Stimulated activated naive B cell treated with anti-CD40 and anti-IgM and Interleukin-4, amounts not matched to agents 10 μg/mL and 1 μg/mL and 100 μg/mL, for 72 hours (primary cell): ENCODE results near the gene MPPE1.
"Not testable (repeated sequence)": the region's sequence is repeated elsewhere in the genome, so short reads cannot be mapped to it uniquely, and the experiment has no call there.

Experiments
- ATAC-seq, 2 donors: fragments of 150-1000 bp; cut with Tn5 transposase; replicated peaks; 2 replicates each; pipeline ENCODE4 v1.10.0; 2021; ENCODE audit warnings: moderate library complexity in 1 of 2
- DNase-seq: peaks from one replicate; pipeline ENCODE4 v3.0.0; 2021
- H3K27ac Mint-ChIP-seq: one replicate; pipeline ENCODE4 v1.8.0; 2022; ENCODE audit warnings: mild to moderate bottlenecking, mixed read lengths
- H3K27me3 Mint-ChIP-seq, 2 donors: one replicate each; pipeline ENCODE4 v1.8.0; 2022; ENCODE audit warnings: mixed read lengths in 2 of 2
- H3K36me3 Mint-ChIP-seq, 2 donors: one replicate each; pipeline ENCODE4 v1.8.0; 2022; ENCODE audit warnings: mixed read lengths in 2 of 2, mild to moderate bottlenecking in 1 of 2
- H3K4me1 Mint-ChIP-seq, 2 donors: one replicate each; pipeline ENCODE4 v1.8.0; 2022; ENCODE audit warnings: mixed read lengths in 2 of 2, mild to moderate bottlenecking in 1 of 2
- H3K4me3 Mint-ChIP-seq, 2 donors: one replicate each; pipeline ENCODE4 v1.8.0; 2022; ENCODE audit warnings: mild to moderate bottlenecking in 2 of 2, mixed read lengths in 2 of 2, moderate library complexity in 1 of 2
- H3K9me3 Mint-ChIP-seq, 2 donors: one replicate each; pipeline ENCODE4 v1.8.0; 2022; ENCODE audit warnings: mixed read lengths in 2 of 2, mild to moderate bottlenecking in 1 of 2

Gene MPPE1

DNA sequence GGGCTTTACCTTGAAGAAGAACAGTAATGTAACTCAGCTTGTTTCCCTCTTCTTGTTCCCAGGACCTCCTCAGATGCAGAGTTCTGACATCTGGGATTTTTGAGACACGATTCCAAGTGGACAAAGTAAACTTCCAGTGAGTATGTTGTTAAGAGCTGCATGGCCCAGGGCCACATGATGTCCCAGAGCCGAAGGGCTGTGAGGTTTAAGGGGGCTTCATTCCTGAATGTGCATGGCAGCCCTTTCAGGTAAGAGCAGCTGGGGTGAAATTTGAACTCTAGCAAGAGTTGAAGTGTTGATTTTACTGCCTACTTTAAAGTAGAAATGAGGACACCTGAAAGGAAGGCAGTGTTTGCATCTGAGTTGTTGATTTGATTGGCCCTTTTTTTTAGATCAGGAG, 43.6 kb downstream of the MPPE1 start:
- peaks cover 5 to 15% of the 10 kb centered on the region in 2 donors for H3K4me1 Mint-ChIP-seq
- no peaks in the 10 kb centered on the region for H3K9me3 Mint-ChIP-seq
- ATAC-seq (no peak), DNase-seq (no peak)
- no peak overlapping the region for H3K4me3 Mint-ChIP-seq
- H3K27ac Mint-ChIP-seq, result no peak overlapping the region
- H3K27me3 Mint-ChIP-seq, result peaks cover 0 to 10% of the 10 kb centered on the region in 2 donors
- peaks cover 0 to under 1% of the 10 kb centered on the region in 2 donors for H3K36me3 Mint-ChIP-seq

DNA sequence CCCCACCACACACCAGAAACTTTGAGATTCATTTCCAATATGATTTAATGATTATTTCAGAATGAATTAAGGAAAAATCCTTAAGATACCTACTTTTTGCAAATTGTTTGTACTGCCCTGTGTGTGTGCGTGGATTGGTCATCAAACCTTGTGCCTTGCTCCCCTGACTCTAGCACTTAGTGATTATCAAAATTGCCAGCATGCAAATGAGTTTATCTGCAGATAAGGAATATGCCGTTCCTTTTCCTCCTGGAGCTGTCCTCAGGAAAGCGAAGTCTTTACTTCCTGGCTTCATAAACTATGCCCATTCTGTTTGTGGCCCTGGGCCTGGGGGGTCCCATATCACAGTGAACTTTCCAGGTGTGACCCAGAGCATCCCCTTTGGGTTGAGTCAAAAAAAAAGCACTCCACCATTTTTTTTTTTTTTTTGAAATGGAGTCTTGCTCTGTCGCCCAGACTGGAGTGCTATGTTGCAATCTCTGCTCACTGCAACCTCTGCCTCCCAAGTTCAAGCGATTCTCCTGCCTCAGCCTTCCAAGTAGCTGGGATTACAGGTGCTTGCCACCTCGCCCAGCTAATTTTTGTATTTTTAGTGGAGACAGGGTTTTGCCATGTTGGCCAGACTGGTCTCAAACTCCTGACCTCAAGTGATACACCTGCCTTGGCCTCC, 45.5 kb downstream of the MPPE1 start:
- Mint-ChIP-seq H3K4me3 (no peak overlapping the region), H3K4me1 (peaks cover 5% of the 10 kb centered on the region in 2 donors), H3K36me3 (peaks cover 0 to 1% of the 10 kb centered on the region in 2 donors), H3K27ac (no peak overlapping the region), H3K9me3 (no peaks in the 10 kb centered on the region), H3K27me3 (peaks cover 0 to 10% of the 10 kb centered on the region in 2 donors)
- no peak for DNase-seq
- no peak for ATAC-seq

- peaks cover 0 to 10% of the 10 kb centered on the region in 2 donors for H3K27me3 Mint-ChIP-seq
- H3K9me3 Mint-ChIP-seq, result no peaks in the 10 kb centered on the region
Measured at GRCh38 chr18:11861583-11862288, 46.4 kb downstream of the MPPE1 start.

DNA sequence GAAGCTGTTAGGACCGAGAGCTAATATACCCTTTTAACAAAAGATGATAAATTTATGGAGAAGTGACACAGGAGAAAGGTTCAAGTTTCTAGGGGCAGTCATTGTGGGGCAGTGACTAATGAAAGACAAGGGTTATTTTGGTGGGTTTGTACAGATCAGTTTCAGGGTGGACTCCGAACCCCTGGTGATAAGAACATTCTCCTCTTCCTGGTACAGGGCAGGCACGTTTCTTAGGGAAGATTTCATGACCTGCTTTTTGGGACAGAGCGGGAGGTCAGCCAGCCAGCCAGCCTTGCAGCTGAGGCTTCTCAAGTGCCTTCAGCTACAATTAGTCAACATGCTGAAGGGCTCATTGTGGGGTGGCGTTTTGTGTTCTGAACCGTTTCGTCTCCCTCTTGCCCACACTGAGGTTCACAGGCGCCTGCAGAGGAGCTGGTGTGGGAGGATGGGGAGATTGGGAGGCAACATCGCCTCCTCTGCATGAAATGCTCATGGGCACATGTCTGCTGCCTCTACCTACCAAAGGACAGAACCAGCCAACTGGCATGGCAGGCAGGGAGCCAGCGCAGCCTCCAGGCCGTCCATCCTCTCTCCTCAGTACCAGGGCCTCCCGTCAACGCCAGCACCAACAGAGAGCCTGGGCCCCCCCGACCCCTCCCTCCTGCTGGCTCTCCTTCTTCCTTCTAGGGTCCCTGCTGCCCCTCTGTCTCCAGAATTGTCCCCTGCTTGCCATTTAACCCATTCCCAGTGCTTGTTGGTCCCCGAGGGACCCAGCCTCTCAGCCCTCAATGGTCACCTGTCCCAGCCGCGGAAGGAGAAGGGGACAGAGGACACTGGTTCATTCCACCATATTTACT, 47.3 kb downstream of the MPPE1 start:
- H3K4me3 Mint-ChIP-seq, result no peak overlapping the region
- H3K36me3 Mint-ChIP-seq, result peaks cover 0 to 1% of the 10 kb centered on the region in 2 donors
- H3K4me1 Mint-ChIP-seq, result peaks cover 5 to 6% of the 10 kb centered on the region in 2 donors
- no peak overlapping the region for H3K27ac Mint-ChIP-seq
- no peaks in the 10 kb centered on the region for H3K9me3 Mint-ChIP-seq
- DNase-seq (no peak), ATAC-seq (no peak)
- H3K27me3 Mint-ChIP-seq, result peaks cover 0 to 10% of the 10 kb centered on the region in 2 donors

More at GRCh38 chr18:11861583-11862288, 46.4 kb downstream of the MPPE1 start:
- Mint-ChIP-seq H3K36me3 (peaks cover 0 to 1% of the 10 kb centered on the region in 2 donors), H3K4me1 (peaks cover 5 to 6% of the 10 kb centered on the region in 2 donors), H3K4me3 (no peak overlapping the region), H3K27ac (no peak overlapping the region)
- no peak for DNase-seq
- no peak for ATAC-seq

DNA sequence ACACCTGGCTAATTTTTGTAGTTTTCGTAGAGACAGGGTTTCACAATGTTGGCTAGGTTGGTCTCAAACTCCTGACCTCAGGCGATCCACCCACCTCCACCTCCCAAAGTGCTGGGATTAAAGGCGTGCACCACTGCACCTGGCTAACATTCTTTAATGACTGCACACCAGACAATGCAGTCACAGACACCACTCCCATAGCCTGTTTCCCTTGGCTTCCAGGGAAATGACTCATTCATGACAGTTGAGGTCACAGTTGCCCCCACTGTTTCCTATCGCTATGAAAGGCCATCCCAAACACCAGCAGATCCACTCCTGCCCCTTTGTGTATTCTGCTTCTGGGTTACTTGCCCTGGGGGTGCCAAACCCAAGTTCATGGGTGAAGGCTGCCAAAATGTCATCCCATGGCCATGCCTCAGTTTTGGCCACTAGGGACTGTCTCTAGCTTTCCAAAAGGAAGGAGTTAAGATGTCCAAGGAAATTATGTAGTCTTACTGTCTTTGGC, 48.2 kb downstream of the MPPE1 start:
- Mint-ChIP-seq H3K27me3 (peaks cover 0 to 4% of the 10 kb centered on the region in 2 donors), H3K27ac (no peak overlapping the region), H3K36me3 (peaks cover 1 to 5% of the 10 kb centered on the region in 2 donors), H3K9me3 (no peaks in the 10 kb centered on the region), H3K4me3 (no peak overlapping the region), H3K4me1 (peaks cover 5 to 6% of the 10 kb centered on the region in 2 donors)
- ATAC-seq (peak; percentile 62 to 63), DNase-seq (no peak)

- Mint-ChIP-seq H3K9me3 (no peaks in the 10 kb centered on the region), H3K27me3 (no peaks in the 10 kb centered on the region), H3K27ac (peak overlapping the region; percentile 57), H3K4me1 (peaks cover 5 to 6% of the 10 kb centered on the region in 2 donors), H3K36me3 (peaks cover 1 to 9% of the 10 kb centered on the region in 2 donors), H3K4me3 (no peak overlapping the region)
- DNase-seq, result no peak
- ATAC-seq, result no peak
Measured at GRCh38 chr18:11859282-11859830, 48.8 kb downstream of the MPPE1 start.

GRCh38 chr18:11857177-11857887, 50.8 kb downstream of the MPPE1 start:
- Mint-ChIP-seq H3K27ac (no peak overlapping the region), H3K4me1 (peaks cover 7 to 8% of the 10 kb centered on the region in 2 donors)
- no peak for ATAC-seq

GRCh38 chr18:11854554-11854953, 53.6 kb downstream of the MPPE1 start:
- H3K4me1 Mint-ChIP-seq, result peaks cover 11 to 16% of the 10 kb centered on the region in 2 donors
- H3K36me3 Mint-ChIP-seq, result peaks cover 5 to 14% of the 10 kb centered on the region in 2 donors
- H3K9me3 Mint-ChIP-seq, H3K27ac Mint-ChIP-seq, H3K27me3 Mint-ChIP-seq, H3K4me3 Mint-ChIP-seq, DNase-seq, ATAC-seq: not testable (repeated sequence)

More at GRCh38 chr18:11857177-11857887, 50.8 kb downstream of the MPPE1 start:
- DNase-seq, result no peak
- peaks cover 1 to 9% of the 10 kb centered on the region in 2 donors for H3K36me3 Mint-ChIP-seq
- H3K27me3 Mint-ChIP-seq, result no peaks in the 10 kb centered on the region
- no peak overlapping the region for H3K4me3 Mint-ChIP-seq
- no peaks in the 10 kb centered on the region for H3K9me3 Mint-ChIP-seq

DNA sequence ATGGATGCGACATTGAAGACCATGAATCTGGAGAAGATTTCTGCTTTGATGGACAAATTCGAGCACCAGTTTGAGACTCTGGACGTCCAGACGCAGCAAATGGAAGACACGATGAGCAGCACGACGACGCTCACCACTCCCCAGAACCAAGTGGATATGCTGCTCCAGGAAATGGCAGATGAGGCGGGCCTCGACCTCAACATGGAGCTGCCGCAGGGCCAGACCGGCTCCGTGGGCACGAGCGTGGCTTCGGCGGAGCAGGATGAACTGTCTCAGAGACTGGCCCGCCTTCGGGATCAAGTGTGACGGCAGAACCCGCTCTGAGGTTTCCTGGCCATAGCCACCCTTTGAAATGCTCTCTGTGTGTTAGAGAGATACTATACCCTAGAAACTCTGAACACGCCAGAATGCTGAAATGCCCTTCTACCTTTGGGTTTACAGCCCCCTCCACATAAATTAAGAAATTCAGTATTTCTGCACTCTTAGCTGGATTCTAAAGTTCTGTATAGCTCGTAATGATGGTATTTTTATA, 56.2 kb downstream of the MPPE1 start:
- Mint-ChIP-seq H3K36me3 (peaks cover 4 to 14% of the 10 kb centered on the region in 2 donors), H3K4me3 (peak overlapping the region; percentile 96 to 100), H3K27ac (peak overlapping the region; percentile 99), H3K9me3 (no peaks in the 10 kb centered on the region), H3K27me3 (no peaks in the 10 kb centered on the region), H3K4me1 (peaks cover 8 to 17% of the 10 kb centered on the region in 2 donors)
- ATAC-seq (peak; percentile 28 to 32), DNase-seq (peak; percentile 15)

GRCh38 chr18:11851146-11851805, 56.8 kb downstream of the MPPE1 start, which contains the start of gene CHMP1B:
Gene CHMP1B, plus strand, starts transcription at chr18:11851413. Its CDS starts 99 bp downstream, at chr18:11851512.
- Mint-ChIP-seq H3K36me3 (peaks cover 4 to 14% of the 10 kb centered on the region in 2 donors), H3K4me1 (peaks cover 8 to 17% of the 10 kb centered on the region in 2 donors), H3K27me3 (no peaks in the 10 kb centered on the region), H3K4me3 (peak within 1 kb of the TSS; percentile 96 to 100), H3K9me3 (no peaks in the 10 kb centered on the region), H3K27ac (peak within 1 kb of the TSS; percentile 99)
- peak; percentile 95 for DNase-seq
- peak; percentile 96 to 98 for ATAC-seq

- no peaks in the 10 kb centered on the region for H3K9me3 Mint-ChIP-seq
- H3K4me1 Mint-ChIP-seq, result peaks cover 8 to 17% of the 10 kb centered on the region in 2 donors
- no peaks in the 10 kb centered on the region for H3K27me3 Mint-ChIP-seq
- peaks cover 4 to 14% of the 10 kb centered on the region in 2 donors for H3K36me3 Mint-ChIP-seq
- H3K27ac Mint-ChIP-seq, result peak overlapping the region; percentile 99
- DNase-seq (no peak), ATAC-seq (peak; percentile 53 to 58)
- H3K4me3 Mint-ChIP-seq, result peak overlapping the region; percentile 96 to 100
Measured at GRCh38 chr18:11850821-11851145, 57.3 kb downstream of the MPPE1 start.

GRCh38 chr18:11849841-11850634, 58.1 kb downstream of the MPPE1 start:
- H3K27ac Mint-ChIP-seq, result peak overlapping the region; percentile 99
- ATAC-seq, result peak; percentile 2 to 10
- no peaks in the 10 kb centered on the region for H3K9me3 Mint-ChIP-seq
- peaks cover 4 to 10% of the 10 kb centered on the region in 2 donors for H3K36me3 Mint-ChIP-seq
- no peaks in the 10 kb centered on the region for H3K27me3 Mint-ChIP-seq
- peaks cover 8 to 17% of the 10 kb centered on the region in 2 donors for H3K4me1 Mint-ChIP-seq
- peak overlapping the region; percentile 96 to 100 for H3K4me3 Mint-ChIP-seq
- peak; percentile 23 for DNase-seq
